OCI-LY1 (cell line): ENCODE data around the gene PDE6G.

Experiments used
- CTCF ChIP-seq: fragments of 200-600 bp; sonication (generic), shearing (Covaris generic); IDR thresholded peaks from 2 replicates; pipeline ENCODE4 v1.5.1; 2017; ENCODE audit warnings: mild to moderate bottlenecking, antibody characterized with exemption, low read length, moderate library complexity, mixed read lengths
- EZH2 ChIP-seq: fragments of 200-600 bp; sonication (generic), shearing (Covaris generic); IDR thresholded peaks from 2 replicates; pipeline ENCODE4 v1.8.0; 2017; ENCODE audit warnings: borderline replicate concordance, mixed run types, mild to moderate bottlenecking, antibody characterized with exemption, low read length, moderate library complexity, mixed read lengths

GRCh38 chr17:81696218-81696941 is 40.0 kb upstream of the PDE6G start:
- TF ChIP-seq CTCF (no peak), EZH2 (no peak)
